IMR-90 (cell line): ENCODE results near the gene CKLF.
A peak's percentile ranks its signal among the peaks of the same experiment; 100 is the strongest.

Experiments used
- BHLHE40 ChIP-seq: fragments of 150-350 bp; IDR thresholded peaks from 2 replicates; pipeline ENCODE4 v1.6.1; 2016; ENCODE audit warnings: mild to moderate bottlenecking, low read depth, low read length
- CEBPB ChIP-seq: IDR thresholded peaks from 2 replicates; pipeline ENCODE4 v1.6.1; 2012; ENCODE audit warnings: low read depth, low read length, improper control_type of control experiment
- CHD1 ChIP-seq: IDR thresholded peaks from 2 replicates; pipeline ENCODE4 v1.6.1; 2012; ENCODE audit warnings: low read depth, low read length, improper control_type of control experiment
- MAFK ChIP-seq: IDR thresholded peaks from 2 replicates; pipeline ENCODE4 v1.6.1; 2012; ENCODE audit warnings: low read depth, low read length, improper control_type of control experiment
- MXI1 ChIP-seq: IDR thresholded peaks from 2 replicates; pipeline ENCODE4 v1.6.1; 2012; ENCODE audit warnings: low read depth, mild to moderate bottlenecking, low read length, moderate library complexity, borderline replicate concordance
- NFE2L2 ChIP-seq: fragments of 150-350 bp; IDR thresholded peaks from 2 replicates; pipeline ENCODE4 v1.6.1; 2016; ENCODE audit warnings: low read depth, mild to moderate bottlenecking, low read length
- POLR2A ChIP-seq: IDR thresholded peaks from 2 replicates; pipeline ENCODE4 v1.6.1; 2012; ENCODE audit warnings: mild to moderate bottlenecking, low read depth, low read length
- SMC3 ChIP-seq: fragments of 150-350 bp; IDR thresholded peaks from 2 replicates; pipeline ENCODE4 v1.6.1; 2016; ENCODE audit warnings: low read depth, mild to moderate bottlenecking, antibody characterized with exemption, low read length, moderate library complexity
- TF ChIP-seq, protein P1 (sequence below): conservative IDR thresholded peaks from 2 replicates; pipeline ENCODE4 v1.5.1; 2012; ENCODE audit warnings: mild to moderate bottlenecking, low read depth, low read length, improper control_type of control experiment

DNA sequence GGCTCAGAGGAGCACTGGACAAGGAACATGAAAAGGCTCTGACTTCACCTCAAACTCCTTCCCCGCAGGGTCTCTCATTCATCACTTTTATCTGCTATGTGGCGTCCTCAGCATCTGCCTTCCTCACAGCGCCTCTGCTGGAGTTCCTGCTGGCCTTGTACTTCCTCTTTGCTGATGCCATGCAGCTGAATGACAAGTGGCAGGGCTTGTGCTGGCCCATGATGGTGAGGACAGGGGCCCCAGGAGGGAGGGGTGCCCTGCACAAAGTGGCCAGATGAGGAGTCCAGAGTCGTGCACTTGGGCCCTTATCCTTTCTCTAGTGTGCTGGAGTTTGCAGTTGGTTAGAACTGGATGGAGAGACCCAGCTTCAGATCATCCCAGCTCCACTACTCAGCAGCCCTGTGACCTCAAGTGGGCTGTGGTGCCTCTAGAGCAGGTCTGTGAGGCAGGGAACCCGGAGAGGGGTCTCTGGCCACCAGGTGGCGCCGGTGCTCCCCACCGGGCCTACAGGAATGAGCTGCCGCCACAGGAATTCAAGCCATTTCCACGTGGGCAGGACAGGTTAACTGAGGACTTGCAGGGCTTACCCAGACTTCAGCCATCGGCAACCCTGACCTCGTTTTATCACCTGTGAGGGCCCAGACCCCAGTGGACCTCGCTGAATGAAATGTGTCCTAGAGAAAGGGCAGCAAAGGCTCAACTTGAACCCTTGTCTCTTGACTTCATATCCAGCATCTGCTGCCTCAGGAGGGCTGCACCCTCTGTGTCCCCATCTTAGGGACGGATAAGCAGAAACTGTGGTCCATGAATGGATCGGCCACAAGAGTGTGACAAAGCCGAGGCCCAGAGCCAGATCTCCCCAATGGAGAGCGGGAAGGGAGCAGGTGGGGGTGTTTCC, 56.1 kb downstream of the CKLF start:
- TF ChIP-seq POLR2A = no peak
- TF ChIP-seq, protein P1, sequence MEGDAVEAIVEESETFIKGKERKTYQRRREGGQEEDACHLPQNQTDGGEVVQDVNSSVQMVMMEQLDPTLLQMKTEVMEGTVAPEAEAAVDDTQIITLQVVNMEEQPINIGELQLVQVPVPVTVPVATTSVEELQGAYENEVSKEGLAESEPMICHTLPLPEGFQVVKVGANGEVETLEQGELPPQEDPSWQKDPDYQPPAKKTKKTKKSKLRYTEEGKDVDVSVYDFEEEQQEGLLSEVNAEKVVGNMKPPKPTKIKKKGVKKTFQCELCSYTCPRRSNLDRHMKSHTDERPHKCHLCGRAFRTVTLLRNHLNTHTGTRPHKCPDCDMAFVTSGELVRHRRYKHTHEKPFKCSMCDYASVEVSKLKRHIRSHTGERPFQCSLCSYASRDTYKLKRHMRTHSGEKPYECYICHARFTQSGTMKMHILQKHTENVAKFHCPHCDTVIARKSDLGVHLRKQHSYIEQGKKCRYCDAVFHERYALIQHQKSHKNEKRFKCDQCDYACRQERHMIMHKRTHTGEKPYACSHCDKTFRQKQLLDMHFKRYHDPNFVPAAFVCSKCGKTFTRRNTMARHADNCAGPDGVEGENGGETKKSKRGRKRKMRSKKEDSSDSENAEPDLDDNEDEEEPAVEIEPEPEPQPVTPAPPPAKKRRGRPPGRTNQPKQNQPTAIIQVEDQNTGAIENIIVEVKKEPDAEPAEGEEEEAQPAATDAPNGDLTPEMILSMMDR = peak; percentile 93
- TF ChIP-seq CEBPB = no peak
- TF ChIP-seq MXI1 = peak; percentile 85; the same call in 1 of the 2 replicates
- no peak for TF ChIP-seq CHD1
- no peak for TF ChIP-seq MAFK
- no peak for TF ChIP-seq BHLHE40
- TF ChIP-seq SMC3 = peak; percentile 87
- no peak for TF ChIP-seq NFE2L2
